DMS53 (cell line): ENCODE results near the gene ASPSCR1.
"Not testable (repeated sequence)": the region's sequence is repeated elsewhere in the genome, so short reads cannot be mapped to it uniquely, and the experiment has no call there.

Source experiments
- DNase-seq: peaks from one replicate; lab custom pipeline; 2025; lab: John Stamatoyannopoulos, UW

ASPSCR1 gene

GRCh38 chr17:81981511-81981910 lies 4.1 kb downstream of the ASPSCR1 start:
- DNase-seq = not testable (repeated sequence)

GRCh38 chr17:81983011-81983638 lies 5.7 kb downstream of the ASPSCR1 start:
- DNase-seq = no peak

GRCh38 chr17:81983639-81984373 lies 6.4 kb downstream of the ASPSCR1 start:
- no peak for DNase-seq

GRCh38 chr17:81984773-81985410 lies 7.5 kb downstream of the ASPSCR1 start:
- no peak for DNase-seq

GRCh38 chr17:81986606-81987005 lies 9.2 kb downstream of the ASPSCR1 start:
- no peak for DNase-seq

GRCh38 chr17:81987161-81987770 lies 9.8 kb downstream of the ASPSCR1 start:
- no peak for DNase-seq

GRCh38 chr17:81990836-81991683 lies 13.6 kb downstream of the ASPSCR1 start:
- DNase-seq = no peak

GRCh38 chr17:81991684-81992305 lies 14.4 kb downstream of the ASPSCR1 start:
- peak; percentile 99 for DNase-seq

- peak; percentile 80 for DNase-seq
These were observed 15.1 kb downstream of the ASPSCR1 start for GRCh38 chr17:81992306-81993102.

- DNase-seq = no peak
These were observed 16.5 kb downstream of the ASPSCR1 start for GRCh38 chr17:81993729-81994592.

- DNase-seq = peak; percentile 78
These were observed 17.4 kb downstream of the ASPSCR1 start for GRCh38 chr17:81994593-81995462.

GRCh38 chr17:81995463-81996231 lies 18.2 kb downstream of the ASPSCR1 start:
- no peak for DNase-seq

GRCh38 chr17:81996232-81996756 lies 18.9 kb downstream of the ASPSCR1 start:
- no peak for DNase-seq

- DNase-seq = no peak
These were observed 19.5 kb downstream of the ASPSCR1 start for GRCh38 chr17:81996757-81997441.

GRCh38 chr17:81998212-81998611 lies 20.8 kb downstream of the ASPSCR1 start:
- no peak for DNase-seq

GRCh38 chr17:81998691-81999438 lies 21.4 kb downstream of the ASPSCR1 start:
- no peak for DNase-seq
